ENCODE results near the gene LBHD2. TPM values are rescaled to one million over a fixed set of nuclear protein-coding genes. Genes with fewer than 3 reads are reported as not detected.

LBHD2 gene
- total RNA-seq, 1 donor from 2014 or later = not detected

DNA sequence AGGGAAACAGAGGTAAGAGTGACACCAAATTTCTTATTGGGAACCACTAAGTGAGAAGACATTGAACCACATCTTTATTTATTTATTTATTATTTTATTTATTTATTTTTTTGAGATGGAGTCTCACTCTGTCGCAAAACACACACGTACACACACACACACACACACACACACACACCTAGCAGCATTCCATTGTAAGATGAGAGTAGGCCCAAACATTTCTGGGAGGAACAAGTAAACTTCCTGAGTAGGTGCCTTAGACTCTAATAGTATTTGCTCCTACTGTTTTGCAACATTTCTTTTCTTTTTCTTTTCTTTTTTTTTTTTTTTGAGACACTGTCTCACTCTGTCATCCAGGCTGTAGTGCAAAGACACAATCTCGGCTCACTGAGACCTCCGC lies 19.6 kb upstream of the LBHD2 start:
- Mint-ChIP-seq H3K9me3 (ENCODE audit: unreplicated experiment) (no peaks in the 10 kb centered on the region), H3K27ac (ENCODE audit: unreplicated experiment) (no peak overlapping the region), H3K27me3 (ENCODE audit: unreplicated experiment) (peaks cover 6% of the 10 kb centered on the region), H3K4me3 (ENCODE audit: unreplicated experiment) (no peak overlapping the region), H3K4me1 (ENCODE audit: low read depth, unreplicated experiment) (no peaks in the 10 kb centered on the region), H3K36me3 (ENCODE audit: unreplicated experiment) (no peaks in the 10 kb centered on the region)
- no peak for DNase-seq
- no peak for TF ChIP-seq CTCF (IDR thresholded peaks at IDR 0.05; ENCODE audit: partially characterized antibody, unreplicated experiment)

DNA sequence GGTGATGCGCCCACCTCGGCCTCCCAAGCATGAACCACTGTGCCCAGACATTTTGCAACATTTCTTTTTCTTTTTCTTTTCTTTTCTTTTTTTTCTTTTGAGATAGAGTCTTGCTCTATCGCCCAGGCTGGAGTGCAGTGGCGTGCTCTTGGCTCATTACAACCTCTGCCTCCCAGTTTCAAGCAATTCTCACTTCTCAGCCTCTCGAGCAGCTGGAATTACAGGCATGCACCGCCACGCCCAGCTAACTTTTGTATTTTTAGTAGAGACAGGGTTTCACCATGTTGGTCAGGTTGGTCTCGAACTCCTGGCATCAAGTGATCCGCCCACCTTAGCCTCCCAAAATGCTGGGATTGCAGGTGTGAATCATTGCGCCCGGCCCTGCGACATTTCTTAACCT lies 19.0 kb upstream of the LBHD2 start:
- Mint-ChIP-seq H3K27me3 (ENCODE audit: unreplicated experiment) (peaks cover 6% of the 10 kb centered on the region), H3K4me1 (ENCODE audit: low read depth, unreplicated experiment) (peaks cover 2% of the 10 kb centered on the region), H3K4me3 (ENCODE audit: unreplicated experiment) (no peak overlapping the region), H3K36me3 (ENCODE audit: unreplicated experiment) (no peaks in the 10 kb centered on the region), H3K9me3 (ENCODE audit: unreplicated experiment) (no peaks in the 10 kb centered on the region), H3K27ac (ENCODE audit: unreplicated experiment) (no peak overlapping the region)
- no peak for DNase-seq
- no peak for TF ChIP-seq CTCF (IDR thresholded peaks at IDR 0.05; ENCODE audit: partially characterized antibody, unreplicated experiment)

DNA sequence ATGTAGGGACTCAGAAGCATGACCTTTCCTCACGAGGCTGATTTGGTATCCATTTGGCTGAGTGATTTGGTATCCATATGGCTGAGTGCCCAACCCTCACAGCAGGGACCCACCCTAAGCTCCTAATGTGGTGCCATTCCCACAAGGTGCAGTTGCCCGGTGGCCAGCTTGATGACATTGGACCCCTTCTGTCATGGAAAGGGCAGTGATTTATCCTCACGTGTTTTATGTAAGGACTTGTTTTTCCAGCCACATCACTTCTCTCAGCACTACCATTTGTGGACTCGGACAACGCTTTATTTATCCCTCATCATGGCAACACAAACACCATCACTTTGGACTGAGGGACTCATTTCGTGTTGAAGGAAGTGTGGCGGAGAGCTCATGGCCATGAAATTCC lies 18.1 kb upstream of the LBHD2 start:
- H3K4me3 Mint-ChIP-seq (ENCODE audit: unreplicated experiment) = peak overlapping the region; percentile 21
- no peaks in the 10 kb centered on the region for H3K9me3 Mint-ChIP-seq (ENCODE audit: unreplicated experiment)
- no peaks in the 10 kb centered on the region for H3K36me3 Mint-ChIP-seq (ENCODE audit: unreplicated experiment)
- no peak for DNase-seq
- H3K27ac Mint-ChIP-seq (ENCODE audit: unreplicated experiment) = no peak overlapping the region
- peaks cover 2% of the 10 kb centered on the region for H3K4me1 Mint-ChIP-seq (ENCODE audit: low read depth, unreplicated experiment)
- H3K27me3 Mint-ChIP-seq (ENCODE audit: unreplicated experiment) = peaks cover 9% of the 10 kb centered on the region
- no peak for TF ChIP-seq CTCF (IDR thresholded peaks at IDR 0.05; ENCODE audit: partially characterized antibody, unreplicated experiment)

DNA sequence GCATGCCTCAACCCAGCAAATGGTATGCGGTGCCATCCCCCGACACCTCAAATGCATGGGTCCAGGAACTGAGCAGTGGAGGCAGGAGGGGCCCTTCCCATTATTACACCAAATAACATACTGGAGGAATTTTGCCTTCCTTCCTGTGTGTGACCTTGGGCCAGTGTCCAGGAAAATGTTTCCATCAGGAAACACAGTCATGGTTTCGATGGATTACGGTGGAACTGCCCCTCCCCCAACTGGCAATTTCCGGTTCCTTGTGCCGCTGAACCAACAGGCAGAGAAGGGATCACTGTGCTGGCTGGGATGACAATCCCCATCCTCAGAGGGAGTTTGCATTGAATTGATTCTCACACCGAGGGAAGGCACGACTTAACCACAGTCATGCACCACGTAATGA lies 17.6 kb upstream of the LBHD2 start:
- Mint-ChIP-seq H3K27me3 (ENCODE audit: unreplicated experiment) (peaks cover 9% of the 10 kb centered on the region), H3K9me3 (ENCODE audit: unreplicated experiment) (no peaks in the 10 kb centered on the region), H3K4me1 (ENCODE audit: low read depth, unreplicated experiment) (peaks cover 2% of the 10 kb centered on the region), H3K27ac (ENCODE audit: unreplicated experiment) (no peak overlapping the region), H3K4me3 (ENCODE audit: unreplicated experiment) (no peak overlapping the region), H3K36me3 (ENCODE audit: unreplicated experiment) (no peaks in the 10 kb centered on the region)
- TF ChIP-seq CTCF (IDR thresholded peaks at IDR 0.05; ENCODE audit: partially characterized antibody, unreplicated experiment) = no peak
- DNase-seq = no peak

- no peak overlapping the region for H3K27ac Mint-ChIP-seq (ENCODE audit: unreplicated experiment)
- H3K36me3 Mint-ChIP-seq (ENCODE audit: unreplicated experiment) = no peaks in the 10 kb centered on the region
- H3K4me3 Mint-ChIP-seq (ENCODE audit: unreplicated experiment) = no peak overlapping the region
- TF ChIP-seq CTCF (IDR thresholded peaks at IDR 0.05; ENCODE audit: partially characterized antibody, unreplicated experiment) = no peak
- no peaks in the 10 kb centered on the region for H3K9me3 Mint-ChIP-seq (ENCODE audit: unreplicated experiment)
- peaks cover 9% of the 10 kb centered on the region for H3K27me3 Mint-ChIP-seq (ENCODE audit: unreplicated experiment)
- H3K4me1 Mint-ChIP-seq (ENCODE audit: low read depth, unreplicated experiment) = peaks cover 2% of the 10 kb centered on the region
- DNase-seq = no peak
These were observed 16.6 kb upstream of the LBHD2 start for GRCh38 chr14:103067231-103067954.

All from glutamatergic neuron (in vitro differentiated cells).